Measurements from ENCODE around the gene SMIM44. TPM values are rescaled to one million over a fixed set of nuclear protein-coding genes. Genes with fewer than 3 reads are reported as not detected.

The SMIM44 gene
- total RNA-seq, 1 experiment from 2014 or later: not detected

DNA sequence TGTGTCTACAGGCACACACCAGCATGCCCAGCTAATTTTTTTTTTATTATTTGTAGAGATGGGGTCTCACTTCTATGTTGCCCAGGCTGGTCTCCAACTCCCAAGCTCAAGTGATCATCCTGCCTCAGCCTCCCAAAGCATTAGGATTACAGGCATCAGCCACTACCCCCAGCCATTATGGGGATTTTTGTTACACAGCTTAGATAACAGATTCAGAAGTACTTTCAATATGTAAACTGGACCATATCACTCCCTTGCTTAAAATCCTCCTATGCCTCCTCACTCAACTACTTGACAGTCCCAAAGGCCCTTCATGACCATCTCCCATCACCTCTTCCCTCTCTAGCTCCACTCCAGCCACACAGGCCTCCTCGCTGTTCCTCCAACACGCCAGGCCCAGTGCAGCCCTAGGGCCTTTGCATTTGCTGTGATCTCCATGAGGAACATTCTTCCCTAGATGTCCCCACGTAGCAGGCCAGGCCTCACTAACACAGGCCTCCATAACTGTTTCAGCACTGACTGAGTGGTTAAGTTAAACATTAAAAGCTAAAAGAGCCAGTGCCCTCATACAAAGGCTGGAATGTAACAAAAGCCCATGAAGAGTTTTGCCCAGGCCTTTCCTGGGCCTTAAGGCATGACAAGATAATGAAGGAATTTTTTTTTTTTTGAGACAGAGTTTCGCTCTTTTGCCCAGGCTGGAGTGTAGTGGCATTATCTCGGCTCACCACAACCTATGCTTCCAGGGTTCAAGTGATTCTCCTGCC lies 14.7 kb upstream of the SMIM44 start:
- Histone ChIP-seq H2AFZ (no peak overlapping the region), H3K27ac (no peak overlapping the region), H3K36me3 (ENCODE audit: low read depth) (no peaks in the 10 kb centered on the region), H3K4me2 (no peak overlapping the region), H3K79me2 (ENCODE audit: low read depth) (peaks cover 22% of the 10 kb centered on the region), H3K4me1 (replicated peaks; ENCODE audit: insufficient read depth) (no peaks in the 10 kb centered on the region), H4K20me1 (ENCODE audit: insufficient read depth) (no peaks in the 10 kb centered on the region), H3K9me3 (ENCODE audit: insufficient read depth, low read depth) (no peaks in the 10 kb centered on the region), H3K4me3 (no peak overlapping the region), H3F3A (ENCODE audit: insufficient read depth, low read depth) (no peaks in the 10 kb centered on the region; the same call in 1 of the 2 replicates), H3K9me2 (ENCODE audit: insufficient read depth) (no peaks in the 10 kb centered on the region), H3K27me3 (ENCODE audit: insufficient read depth, low read depth) (no peaks in the 10 kb centered on the region)
- POLR2A ChIA-PET (ENCODE audit: unreplicated experiment): no interaction called here
- TF ChIP-seq EZH2 (IDR thresholded peaks at IDR 0.05; ENCODE audit: low read depth): no peak
- no peak for TF ChIP-seq CTCF (conservative IDR thresholded peaks at IDR 0.05)
- no TSS peak for BruUV-seq (replicated peaks)
- no peak for DNase-seq
- intact Hi-C loops (cut with micrococcal nuclease; ENCODE audit: unreplicated experiment): no loop called here
- CTCF ChIA-PET: no interaction called here

DNA sequence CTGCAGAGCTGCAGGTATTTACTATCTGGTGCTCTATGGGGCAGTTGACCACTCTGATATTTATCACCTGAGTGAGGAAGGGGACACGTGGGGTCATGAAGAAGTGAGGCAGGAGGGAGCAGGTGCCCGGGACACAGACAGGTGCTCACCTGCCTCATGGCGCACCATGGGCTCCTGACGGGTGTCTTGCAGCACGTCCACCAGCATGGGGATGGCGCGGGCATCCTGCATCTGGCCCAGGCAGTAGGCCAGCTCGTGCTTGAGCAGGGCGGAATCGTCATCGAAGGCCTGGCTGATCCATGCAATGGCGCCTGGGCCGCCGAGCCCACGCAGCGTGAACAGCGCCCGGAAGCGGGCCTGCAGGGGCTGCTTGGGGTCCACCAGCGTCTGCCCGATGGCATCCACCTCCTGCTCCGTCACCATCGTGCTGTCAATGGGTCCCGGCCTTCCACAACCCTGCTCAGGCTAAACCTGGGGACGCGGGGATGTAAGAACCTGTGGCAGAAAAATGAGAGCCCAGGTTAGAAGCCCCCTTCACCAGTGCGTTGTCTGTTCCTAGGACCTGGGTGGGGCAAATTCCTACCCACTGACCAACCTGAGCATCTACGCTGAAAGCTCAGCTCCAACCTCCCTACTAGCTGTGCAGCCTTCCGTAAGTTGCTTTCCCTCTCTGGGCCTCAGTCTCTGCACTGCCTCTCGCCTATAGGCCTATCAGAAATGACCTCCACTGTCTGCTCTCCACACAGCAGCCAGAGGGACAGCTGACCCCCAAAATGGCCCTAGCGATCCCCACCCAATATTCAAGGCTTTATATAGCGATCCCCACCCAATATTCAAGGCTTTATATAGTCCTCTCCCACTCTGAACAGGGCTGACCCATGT lies 13.4 kb upstream of the SMIM44 start:
- Histone ChIP-seq H2AFZ (no peak overlapping the region), H3K27ac (no peak overlapping the region), H3F3A (ENCODE audit: insufficient read depth, low read depth) (no peaks in the 10 kb centered on the region; the same call in 1 of the 2 replicates), H3K9me2 (ENCODE audit: insufficient read depth) (no peaks in the 10 kb centered on the region), H4K20me1 (ENCODE audit: insufficient read depth) (no peaks in the 10 kb centered on the region), H3K9me3 (ENCODE audit: insufficient read depth, low read depth) (no peaks in the 10 kb centered on the region), H3K79me2 (ENCODE audit: low read depth) (peaks cover 22% of the 10 kb centered on the region), H3K4me1 (replicated peaks; ENCODE audit: insufficient read depth) (no peaks in the 10 kb centered on the region), H3K4me3 (no peak overlapping the region), H3K27me3 (ENCODE audit: insufficient read depth, low read depth) (no peaks in the 10 kb centered on the region), H3K36me3 (ENCODE audit: low read depth) (no peaks in the 10 kb centered on the region), H3K4me2 (no peak overlapping the region)
- BruUV-seq (replicated peaks): no TSS peak
- DNase-seq: no peak
- POLR2A ChIA-PET (ENCODE audit: unreplicated experiment): no interaction called here
- TF ChIP-seq EZH2 (IDR thresholded peaks at IDR 0.05; ENCODE audit: low read depth): no peak
- no peak for TF ChIP-seq CTCF (conservative IDR thresholded peaks at IDR 0.05)
- intact Hi-C loops (cut with micrococcal nuclease; ENCODE audit: unreplicated experiment): no loop called here
- CTCF ChIA-PET: no interaction called here

- Histone ChIP-seq H3K4me3 (no peak overlapping the region), H3K4me1 (replicated peaks; ENCODE audit: insufficient read depth) (no peaks in the 10 kb centered on the region)
- POLR2A ChIA-PET (ENCODE audit: unreplicated experiment): interaction anchor here (0.7 kb wide), 1 partner anchor 133 kb away, joined by 9 read pairs; no protein-coding TSS in a partner anchor
Measured at GRCh38 chr19:3494559-3494958, 11.3 kb upstream of the SMIM44 start.

More at GRCh38 chr19:3494559-3494958, 11.3 kb upstream of the SMIM44 start:
- no peaks in the 10 kb centered on the region for H4K20me1 ChIP-seq (ENCODE audit: insufficient read depth)
- intact Hi-C loops (cut with micrococcal nuclease; ENCODE audit: unreplicated experiment): no loop called here
- no peak overlapping the region for H3K27ac ChIP-seq
- no peaks in the 10 kb centered on the region; the same call in 1 of the 2 replicates for H3F3A ChIP-seq (ENCODE audit: insufficient read depth, low read depth)
- no peaks in the 10 kb centered on the region for H3K36me3 ChIP-seq (ENCODE audit: low read depth)
- H3K4me2 ChIP-seq: no peak overlapping the region
- H3K9me2 ChIP-seq (ENCODE audit: insufficient read depth): no peaks in the 10 kb centered on the region
- H3K9me3 ChIP-seq (ENCODE audit: insufficient read depth, low read depth): no peaks in the 10 kb centered on the region
- peaks cover 15% of the 10 kb centered on the region for H3K79me2 ChIP-seq (ENCODE audit: low read depth)
- H3K27me3 ChIP-seq (ENCODE audit: insufficient read depth, low read depth): no peaks in the 10 kb centered on the region
- CTCF ChIA-PET: no interaction called here
- BruUV-seq (replicated peaks): no TSS peak
- H2AFZ ChIP-seq: no peak overlapping the region
- DNase-seq: no peak
- no peak for TF ChIP-seq EZH2 (IDR thresholded peaks at IDR 0.05; ENCODE audit: low read depth)

All from PC-9 (cell line).